Measurements from ENCODE around the gene TPMT.

The TPMT gene

GRCh38 chr6:18165751-18166150 lies 10.9 kb upstream of the TPMT start:
- Histone ChIP-seq H3K36me3 (ENCODE audit: insufficient read depth, low read length) (peaks cover 38% of the 10 kb centered on the region), H3K9ac (ENCODE audit: low read depth, low read length) (no peak overlapping the region), H2AFZ (ENCODE audit: low read depth, low read length) (no peak overlapping the region), H3K4me3 (ENCODE audit: low read depth in 1 of 2, low read length in 2 of 2) (no peak overlapping the region), H3K4me2 (ENCODE audit: insufficient read depth, low read length) (no peak overlapping the region), H3K27ac (ENCODE audit: low read length) (no peak overlapping the region), H3K9me3 (ENCODE audit: insufficient read depth, low read length, severe bottlenecking) (peaks cover 5% of the 10 kb centered on the region), H4K20me1 (ENCODE audit: insufficient read depth, low read length) (no peaks in the 10 kb centered on the region), H3K4me1 (ENCODE audit: insufficient read depth, low read length) (no peaks in the 10 kb centered on the region), H3K79me2 (ENCODE audit: insufficient read depth, low read length) (no peaks in the 10 kb centered on the region), H3K27me3 (ENCODE audit: insufficient read depth, low read length, poor library complexity) (no peaks in the 10 kb centered on the region)
- TF ChIP-seq CTCF (IDR thresholded peaks at IDR 0.05; ENCODE audit: borderline replicate concordance, extremely low read depth, low read length, poor library complexity, severe bottlenecking) (no peak), EZH2 (IDR thresholded peaks at IDR 0.05; ENCODE audit: borderline replicate concordance, low read depth, low read length, severe bottlenecking) (no peak)
- DNase-seq (no peak), ATAC-seq (ENCODE audit: insufficient read depth, low read depth) (no peak)

- no peak overlapping the region for H2AFZ ChIP-seq (ENCODE audit: low read depth, low read length)
- TF ChIP-seq CTCF (IDR thresholded peaks at IDR 0.05; ENCODE audit: borderline replicate concordance, extremely low read depth, low read length, poor library complexity, severe bottlenecking) (no peak), EZH2 (IDR thresholded peaks at IDR 0.05; ENCODE audit: borderline replicate concordance, low read depth, low read length, severe bottlenecking) (no peak)
Observed at GRCh38 chr6:18162401-18162800, 7.5 kb upstream of the TPMT start.

GRCh38 chr6:18161431-18161830 lies 6.6 kb upstream of the TPMT start:
- Histone ChIP-seq H3K4me1 (ENCODE audit: insufficient read depth, low read length) (peaks cover 2% of the 10 kb centered on the region), H3K27me3 (ENCODE audit: insufficient read depth, low read length, poor library complexity) (no peaks in the 10 kb centered on the region), H3K9me3 (ENCODE audit: insufficient read depth, low read length, severe bottlenecking) (no peaks in the 10 kb centered on the region), H3K79me2 (ENCODE audit: insufficient read depth, low read length) (no peaks in the 10 kb centered on the region), H3K4me2 (ENCODE audit: insufficient read depth, low read length) (no peak overlapping the region), H3K36me3 (ENCODE audit: insufficient read depth, low read length) (peaks cover 22% of the 10 kb centered on the region), H3K9ac (ENCODE audit: low read depth, low read length) (no peak overlapping the region), H2AFZ (ENCODE audit: low read depth, low read length) (no peak overlapping the region), H4K20me1 (ENCODE audit: insufficient read depth, low read length) (no peaks in the 10 kb centered on the region), H3K4me3 (ENCODE audit: low read depth in 1 of 2, low read length in 2 of 2) (no peak overlapping the region), H3K27ac (ENCODE audit: low read length) (no peak overlapping the region)
- DNase-seq (no peak), ATAC-seq (ENCODE audit: insufficient read depth, low read depth) (no peak)
- no peak for TF ChIP-seq CTCF (IDR thresholded peaks at IDR 0.05; ENCODE audit: borderline replicate concordance, extremely low read depth, low read length, poor library complexity, severe bottlenecking)
- no peak for TF ChIP-seq EZH2 (IDR thresholded peaks at IDR 0.05; ENCODE audit: borderline replicate concordance, low read depth, low read length, severe bottlenecking)

More at GRCh38 chr6:18162401-18162800, 7.5 kb upstream of the TPMT start:
- ATAC-seq (ENCODE audit: insufficient read depth, low read depth) (no peak), DNase-seq (no peak)
- no peaks in the 10 kb centered on the region for H3K9me3 ChIP-seq (ENCODE audit: insufficient read depth, low read length, severe bottlenecking)
- H3K27me3 ChIP-seq (ENCODE audit: insufficient read depth, low read length, poor library complexity), result no peaks in the 10 kb centered on the region
- H3K9ac ChIP-seq (ENCODE audit: low read depth, low read length), result no peak overlapping the region
- H4K20me1 ChIP-seq (ENCODE audit: insufficient read depth, low read length), result no peaks in the 10 kb centered on the region
- no peak overlapping the region for H3K27ac ChIP-seq (ENCODE audit: low read length)
- H3K79me2 ChIP-seq (ENCODE audit: insufficient read depth, low read length), result no peaks in the 10 kb centered on the region
- H3K36me3 ChIP-seq (ENCODE audit: insufficient read depth, low read length), result peaks cover 27% of the 10 kb centered on the region
- H3K4me3 ChIP-seq (ENCODE audit: low read depth in 1 of 2, low read length in 2 of 2), result no peak overlapping the region
- no peaks in the 10 kb centered on the region for H3K4me1 ChIP-seq (ENCODE audit: insufficient read depth, low read length)
- H3K4me2 ChIP-seq (ENCODE audit: insufficient read depth, low read length), result no peak overlapping the region

- Histone ChIP-seq H3K9ac (ENCODE audit: low read depth, low read length) (no peak overlapping the region), H3K4me1 (ENCODE audit: insufficient read depth, low read length) (peaks cover 7% of the 10 kb centered on the region), H3K4me2 (ENCODE audit: insufficient read depth, low read length) (no peak overlapping the region), H3K4me3 (ENCODE audit: low read depth in 1 of 2, low read length in 2 of 2) (no peak overlapping the region), H3K27me3 (ENCODE audit: insufficient read depth, low read length, poor library complexity) (no peaks in the 10 kb centered on the region), H4K20me1 (ENCODE audit: insufficient read depth, low read length) (no peaks in the 10 kb centered on the region), H3K79me2 (ENCODE audit: insufficient read depth, low read length) (no peaks in the 10 kb centered on the region), H3K27ac (ENCODE audit: low read length) (no peak overlapping the region), H3K36me3 (ENCODE audit: insufficient read depth, low read length) (peaks cover 19% of the 10 kb centered on the region), H2AFZ (ENCODE audit: low read depth, low read length) (no peak overlapping the region), H3K9me3 (ENCODE audit: insufficient read depth, low read length, severe bottlenecking) (no peaks in the 10 kb centered on the region)
- ATAC-seq (ENCODE audit: insufficient read depth, low read depth), result no peak
- TF ChIP-seq EZH2 (IDR thresholded peaks at IDR 0.05; ENCODE audit: borderline replicate concordance, low read depth, low read length, severe bottlenecking), result no peak
- TF ChIP-seq CTCF (IDR thresholded peaks at IDR 0.05; ENCODE audit: borderline replicate concordance, extremely low read depth, low read length, poor library complexity, severe bottlenecking), result no peak
- DNase-seq, result no peak
Observed at GRCh38 chr6:18160911-18161310, 6.0 kb upstream of the TPMT start.

Data from DND-41 (cell line).